SJSA1 (cell line): Measurements from ENCODE around the gene MFAP1. TPM values are rescaled to one million over a fixed set of nuclear protein-coding genes. Genes with fewer than 3 reads are reported as not detected.
"Not testable (repeated sequence)": the region's sequence is repeated elsewhere in the genome, so short reads cannot be mapped to it uniquely, and the experiment has no call there.

Source experiments
- DNase-seq, 2 experiments: peaks; one replicate each; pipeline ENCODE4 v3.0.0-alpha.2; 2015 to 2020; ENCODE audit warnings: low spot score in 2 of 2, low read depth in 1 of 2
- H3K27ac ChIP-seq: fragments of 250-450 bp; sonication (Bioruptor Pico); 2 replicates; pipeline ENCODE4 v1.5.1; 2020; ENCODE audit warnings: mild to moderate bottlenecking, moderate library complexity
- H3K27me3 ChIP-seq: fragments of 250-450 bp; sonication (Bioruptor Pico); replicated peaks from 2 replicates; pipeline ENCODE4 v1.5.1; 2020; ENCODE audit warnings: mild to moderate bottlenecking, moderate library complexity
- H3K36me3 ChIP-seq: fragments of 250-450 bp; sonication (Bioruptor Pico); 2 replicates; pipeline ENCODE4 v1.5.1; 2020; ENCODE audit warnings: mild to moderate bottlenecking
- H3K4me1 ChIP-seq: fragments of 250-450 bp; sonication (Bioruptor Pico); replicated peaks from 2 replicates; pipeline ENCODE4 v1.6.1; 2021; ENCODE audit warnings: mild to moderate bottlenecking
- H3K4me3 ChIP-seq: fragments of 250-450 bp; sonication (Bioruptor Pico); 2 replicates; pipeline ENCODE4 v1.5.1; 2020; ENCODE audit warnings: mild to moderate bottlenecking
- H3K9me3 ChIP-seq: fragments of 250-450 bp; sonication (Bioruptor Pico); replicated peaks from 2 replicates; pipeline ENCODE4 v1.5.1; 2020; ENCODE audit warnings: mild to moderate bottlenecking
- total RNA-seq: library from RNA; depleted of rRNA; stranded (reverse); fragments of >200 nt; shearing (Covaris generic); gene quantifications from 2 replicates; pipeline ENCODE4 v1.2.3, GENCODE V29; 2014; rRNA removed

The MFAP1 gene
- 40.1 and 55.3 TPM in 2 replicates for total RNA-seq

GRCh38 chr15:43824302-43825246 lies at the start of gene MFAP1:
Gene MFAP1 (minus strand): TSS chr15:43824690. CDS start chr15:43824569, 121 bp downstream.
- Histone ChIP-seq H3K4me3 (peak within 1 kb of the TSS; percentile 59), H3K27me3 (no peaks in the 10 kb centered on the region), H3K27ac (peak within 1 kb of the TSS; percentile 83), H3K4me1 (peaks cover 15% of the 10 kb centered on the region), H3K9me3 (no peaks in the 10 kb centered on the region), H3K36me3 (peaks cover 30% of the 10 kb centered on the region)
- DNase-seq = peak; percentile 92 to 97

DNA sequence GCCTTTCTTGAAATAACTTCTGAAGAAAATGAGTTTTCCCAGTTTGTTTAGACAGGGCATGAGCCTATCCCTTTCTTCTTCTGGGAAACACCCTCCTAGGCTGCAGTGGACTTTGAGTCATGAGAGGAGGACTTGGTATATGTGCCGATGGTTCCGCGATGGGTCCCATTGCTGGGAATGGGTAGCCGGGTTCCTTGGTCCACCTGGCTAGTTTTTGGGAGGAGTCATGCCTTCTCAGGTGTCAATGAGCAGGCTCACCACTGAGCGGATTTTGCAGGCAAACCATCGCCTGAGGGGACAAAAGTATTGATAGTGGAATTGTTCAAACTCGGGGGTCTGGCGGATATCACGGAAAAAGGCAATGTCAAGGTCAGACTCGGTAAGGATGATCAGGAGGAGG lies 49.2 kb upstream of the MFAP1 start:
- H3K4me3 ChIP-seq = no peak overlapping the region
- peaks cover 75% of the 10 kb centered on the region for H3K36me3 ChIP-seq
- H3K27ac ChIP-seq = no peak overlapping the region
- no peaks in the 10 kb centered on the region for H3K27me3 ChIP-seq
- no peak for DNase-seq
- peaks cover 6% of the 10 kb centered on the region; the same call in 1 of the 2 replicates for H3K4me1 ChIP-seq
- no peaks in the 10 kb centered on the region for H3K9me3 ChIP-seq

- peak; percentile 61 to 66 for DNase-seq
- H3K27me3 ChIP-seq = no peaks in the 10 kb centered on the region
- H3K4me3 ChIP-seq = no peak overlapping the region
- H3K36me3 ChIP-seq = peaks cover 76% of the 10 kb centered on the region
- H3K9me3 ChIP-seq = no peaks in the 10 kb centered on the region
- no peak overlapping the region for H3K27ac ChIP-seq
- H3K4me1 ChIP-seq = peaks cover 6% of the 10 kb centered on the region; the same call in 1 of the 2 replicates
Measured at GRCh38 chr15:43872416-43873020, 48.0 kb upstream of the MFAP1 start.

- Histone ChIP-seq H3K27ac (no peak overlapping the region), H3K4me1 (peaks cover 6% of the 10 kb centered on the region; the same call in 1 of the 2 replicates)
- DNase-seq = no peak
Measured at GRCh38 chr15:43871835-43872234, 47.3 kb upstream of the MFAP1 start.

DNA sequence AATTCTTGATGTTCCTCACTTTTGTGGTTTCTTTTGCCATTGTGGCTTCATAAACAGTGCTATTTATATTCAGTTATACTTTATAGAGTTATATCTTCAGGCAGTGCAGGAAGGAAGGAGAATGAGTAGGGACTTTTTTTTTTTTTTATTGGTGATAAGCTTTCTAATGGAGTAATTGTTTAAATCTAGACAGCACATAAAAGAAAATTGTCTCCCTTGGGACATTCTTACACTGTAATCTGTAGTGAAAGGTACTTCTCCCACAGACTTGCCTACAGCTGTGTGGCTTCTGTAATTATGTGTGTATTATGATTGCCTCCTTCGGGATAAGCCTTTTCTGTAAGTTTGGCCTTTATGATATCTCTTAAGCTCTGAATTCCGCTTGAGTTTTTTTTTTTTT lies 43.9 kb upstream of the MFAP1 start:
- Histone ChIP-seq H3K27me3 (no peaks in the 10 kb centered on the region), H3K4me1 (peaks cover 6% of the 10 kb centered on the region; the same call in 1 of the 2 replicates), H3K9me3 (no peaks in the 10 kb centered on the region), H3K4me3 (no peak overlapping the region), H3K27ac (no peak overlapping the region), H3K36me3 (peaks cover 74% of the 10 kb centered on the region)
- no peak for DNase-seq

More at GRCh38 chr15:43871835-43872234, 47.3 kb upstream of the MFAP1 start:
- Histone ChIP-seq H3K4me3 (no peak overlapping the region), H3K27me3 (no peaks in the 10 kb centered on the region), H3K36me3 (peaks cover 73% of the 10 kb centered on the region), H3K9me3 (no peaks in the 10 kb centered on the region)

DNA sequence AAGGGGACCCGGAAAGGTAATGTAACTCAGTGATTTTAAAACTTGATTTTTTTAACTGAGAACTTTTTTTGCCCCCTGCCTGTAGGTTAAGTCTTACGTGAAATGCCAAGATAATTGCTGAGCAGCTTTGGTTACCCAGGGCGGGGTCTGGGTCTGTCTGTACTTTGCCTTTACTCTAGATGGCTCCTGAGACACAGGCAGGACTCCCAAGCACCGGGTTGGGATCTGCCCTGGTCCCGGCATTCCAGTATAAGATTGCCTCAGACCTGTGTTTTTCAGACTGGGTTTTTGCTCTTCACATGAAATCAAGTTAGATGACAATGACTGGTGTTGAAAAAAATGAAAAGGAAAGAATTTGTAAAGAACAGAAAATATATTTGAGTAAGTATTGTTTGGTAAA lies 42.6 kb upstream of the MFAP1 start:
- peak in 1 of 2 experiments; percentile 29 for DNase-seq
- H3K4me1 ChIP-seq = no peaks in the 10 kb centered on the region
- H3K27me3 ChIP-seq = no peaks in the 10 kb centered on the region
- H3K9me3 ChIP-seq = no peaks in the 10 kb centered on the region
- H3K4me3 ChIP-seq = no peak overlapping the region
- H3K27ac ChIP-seq = no peak overlapping the region
- peaks cover 76% of the 10 kb centered on the region for H3K36me3 ChIP-seq

- H3K36me3 ChIP-seq = peaks cover 74% of the 10 kb centered on the region
- H3K27me3 ChIP-seq, H3K4me3 ChIP-seq, H3K27ac ChIP-seq, H3K9me3 ChIP-seq, H3K4me1 ChIP-seq, DNase-seq: not testable (repeated sequence)
Measured at GRCh38 chr15:43866636-43867035, 42.1 kb upstream of the MFAP1 start.

DNA sequence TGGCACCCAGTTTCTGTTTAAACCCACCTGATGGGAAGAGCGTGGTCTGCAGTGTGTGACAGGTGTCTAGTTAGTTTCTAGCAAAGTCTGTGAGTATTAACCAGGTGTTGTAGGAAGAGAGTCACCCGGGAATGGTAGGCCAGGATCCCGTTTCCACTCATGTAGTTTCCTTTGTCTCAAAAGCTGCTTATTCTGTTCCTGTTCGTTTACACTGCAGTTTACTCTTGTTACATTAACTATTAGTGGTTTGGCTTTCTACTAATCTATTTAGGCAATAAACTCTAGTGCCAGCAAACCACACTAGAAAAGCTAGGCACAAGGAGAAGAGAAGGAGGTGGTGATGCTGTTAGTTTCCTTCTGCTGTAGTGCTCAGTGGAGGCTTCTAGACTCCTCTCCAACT lies 35.1 kb upstream of the MFAP1 start:
- DNase-seq = no peak
- Histone ChIP-seq H3K4me1 (no peaks in the 10 kb centered on the region), H3K27me3 (no peaks in the 10 kb centered on the region), H3K4me3 (no peak overlapping the region), H3K36me3 (peaks cover 85% of the 10 kb centered on the region), H3K9me3 (no peaks in the 10 kb centered on the region), H3K27ac (no peak overlapping the region)

DNA sequence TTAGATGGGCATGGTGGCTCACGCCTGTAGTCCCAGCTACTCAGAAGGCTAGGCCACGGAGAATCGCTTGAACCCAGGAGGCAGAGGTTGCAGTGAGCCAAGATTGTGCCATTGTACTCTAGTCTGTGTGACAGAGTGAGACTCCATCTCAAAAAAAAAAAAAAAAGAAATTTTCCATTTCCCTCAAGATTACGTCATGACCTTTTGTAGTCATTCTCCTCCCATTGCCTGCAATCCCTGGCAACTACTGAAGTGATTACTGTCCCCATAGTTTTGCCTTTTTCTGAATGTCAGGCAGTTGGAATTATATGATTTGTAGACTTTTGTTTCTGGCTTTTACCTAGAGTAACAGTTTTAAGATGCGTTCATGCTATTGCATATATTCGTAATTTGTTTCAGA lies 30.3 kb upstream of the MFAP1 start:
- Histone ChIP-seq H3K27ac (no peak overlapping the region), H3K4me3 (no peak overlapping the region)
- DNase-seq = no peak

GRCh38 chr15:43852607-43853006 lies 28.1 kb upstream of the MFAP1 start:
- Histone ChIP-seq H3K27me3 (no peaks in the 10 kb centered on the region), H3K4me3 (no peak overlapping the region), H3K27ac (no peak overlapping the region), H3K4me1 (no peaks in the 10 kb centered on the region), H3K36me3 (peaks cover 83% of the 10 kb centered on the region), H3K9me3 (no peaks in the 10 kb centered on the region)
- no peak for DNase-seq

More for the DNA sequence above, 30.3 kb upstream of the MFAP1 start:
- peaks cover 88% of the 10 kb centered on the region for H3K36me3 ChIP-seq
- no peaks in the 10 kb centered on the region for H3K27me3 ChIP-seq
- H3K9me3 ChIP-seq = no peaks in the 10 kb centered on the region
- H3K4me1 ChIP-seq = no peaks in the 10 kb centered on the region

- DNase-seq = no peak
- Histone ChIP-seq H3K36me3 (peaks cover 86% of the 10 kb centered on the region), H3K4me3 (no peak overlapping the region), H3K27me3 (no peaks in the 10 kb centered on the region), H3K4me1 (no peaks in the 10 kb centered on the region), H3K27ac (no peak overlapping the region), H3K9me3 (no peaks in the 10 kb centered on the region)
Measured at GRCh38 chr15:43851251-43851650, 26.8 kb upstream of the MFAP1 start.

DNA sequence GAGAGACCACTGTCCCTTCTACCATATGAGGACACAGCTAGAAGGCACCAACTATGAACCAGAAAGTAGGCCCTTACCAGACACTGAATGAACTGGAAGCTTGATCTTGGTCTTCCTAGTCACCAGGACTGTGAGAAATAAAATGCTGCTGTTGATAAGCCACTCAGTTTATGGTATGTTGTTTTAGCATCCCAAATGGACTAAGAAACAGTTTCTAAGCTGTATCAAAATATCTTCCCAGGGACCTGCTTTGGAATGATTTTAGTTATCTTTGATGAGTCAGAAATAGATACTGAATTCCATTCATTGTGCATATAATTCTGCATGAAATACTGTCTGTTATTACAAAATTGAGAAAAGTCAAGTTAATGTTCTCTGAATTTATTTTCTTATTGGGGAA lies 20.9 kb upstream of the MFAP1 start:
- no peak overlapping the region for H3K4me3 ChIP-seq
- H3K36me3 ChIP-seq = peaks cover 80% of the 10 kb centered on the region
- H3K4me1 ChIP-seq = no peaks in the 10 kb centered on the region
- DNase-seq = no peak
- no peaks in the 10 kb centered on the region for H3K27me3 ChIP-seq
- H3K27ac ChIP-seq = no peak overlapping the region
- no peaks in the 10 kb centered on the region for H3K9me3 ChIP-seq

GRCh38 chr15:43832485-43832884 lies 8.0 kb upstream of the MFAP1 start:
- H3K9me3 ChIP-seq, H3K27ac ChIP-seq, H3K4me3 ChIP-seq, H3K4me1 ChIP-seq, DNase-seq, H3K27me3 ChIP-seq: not testable (repeated sequence)
- peaks cover 71% of the 10 kb centered on the region for H3K36me3 ChIP-seq

- H3K36me3 ChIP-seq = peaks cover 64% of the 10 kb centered on the region
- not testable (repeated sequence) for DNase-seq, H3K4me1 ChIP-seq, H3K27ac ChIP-seq, H3K27me3 ChIP-seq, H3K9me3 ChIP-seq, H3K4me3 ChIP-seq
Measured at GRCh38 chr15:43831519-43832052, 7.1 kb upstream of the MFAP1 start.
